ENCODE results near the gene HAGHL.
"Not testable (repeated sequence)": the region's sequence is repeated elsewhere in the genome, so short reads cannot be mapped to it uniquely, and the experiment has no call there.

HAGHL gene

GRCh38 chr16:767743-768235 lies 40.9 kb downstream of the HAGHL start:
- DNase-seq (ENCODE audit: low read depth in 2 of 2, low spot score in 1 of 2): no peak

GRCh38 chr16:768428-768827 lies 41.5 kb downstream of the HAGHL start:
- no peak for DNase-seq (ENCODE audit: low read depth in 2 of 2, low spot score in 1 of 2)

DNA sequence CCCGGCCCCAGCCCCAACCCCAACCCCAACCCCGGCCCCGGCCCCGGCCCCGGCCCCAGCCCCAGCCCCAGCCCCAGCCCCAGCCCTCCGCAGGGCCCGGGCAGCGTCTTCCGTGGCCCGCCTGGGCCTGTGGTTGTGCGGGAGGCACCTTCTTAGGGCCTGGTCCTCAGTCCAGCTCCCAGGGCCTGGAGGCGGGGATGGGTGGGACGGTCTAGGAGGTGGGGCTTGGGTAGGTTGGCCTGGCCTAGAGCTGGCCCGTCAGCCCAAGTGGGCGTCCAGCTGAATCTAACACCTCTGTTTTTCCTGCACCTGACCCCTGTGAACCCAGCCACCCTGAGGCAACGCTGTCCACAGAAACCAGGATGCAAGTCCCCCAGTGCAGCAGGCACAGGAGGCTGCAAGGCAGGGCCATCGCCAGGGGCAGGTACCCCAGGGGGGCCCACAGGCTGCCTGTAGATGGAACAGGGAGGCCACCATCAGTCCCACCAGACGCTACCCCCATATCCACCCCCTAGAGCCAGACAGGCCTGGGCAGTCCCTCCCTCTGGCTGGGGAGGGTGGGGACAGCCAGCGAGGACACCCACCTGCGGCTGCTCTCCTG lies 42.4 kb downstream of the HAGHL start:
- no peak for DNase-seq (ENCODE audit: low read depth in 2 of 2, low spot score in 1 of 2)

DNA sequence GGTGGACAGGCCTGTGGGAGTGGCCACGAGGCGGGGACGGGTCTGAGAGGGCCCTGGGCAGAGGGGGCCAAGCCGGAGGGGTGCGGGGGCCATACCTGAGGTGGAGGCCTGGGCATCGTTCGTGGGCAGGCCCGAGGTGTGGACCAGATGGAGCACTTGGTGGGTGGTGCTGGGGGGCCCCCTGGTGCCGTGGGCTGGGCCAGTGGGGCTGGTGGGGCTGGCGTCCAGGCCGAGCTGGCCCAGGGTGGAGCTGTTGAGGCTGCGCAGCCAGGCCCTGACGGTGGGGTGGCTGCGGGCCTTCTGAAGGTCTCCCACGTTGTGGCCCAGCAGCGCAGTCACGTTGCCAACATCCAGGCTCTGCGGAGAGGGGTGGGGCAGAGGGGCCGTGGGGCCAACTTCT lies 43.0 kb downstream of the HAGHL start:
- DNase-seq (ENCODE audit: low read depth in 2 of 2, low spot score in 1 of 2): no peak

GRCh38 chr16:770411-770810 lies 43.5 kb downstream of the HAGHL start:
- DNase-seq (ENCODE audit: low read depth in 2 of 2, low spot score in 1 of 2): no peak

DNA sequence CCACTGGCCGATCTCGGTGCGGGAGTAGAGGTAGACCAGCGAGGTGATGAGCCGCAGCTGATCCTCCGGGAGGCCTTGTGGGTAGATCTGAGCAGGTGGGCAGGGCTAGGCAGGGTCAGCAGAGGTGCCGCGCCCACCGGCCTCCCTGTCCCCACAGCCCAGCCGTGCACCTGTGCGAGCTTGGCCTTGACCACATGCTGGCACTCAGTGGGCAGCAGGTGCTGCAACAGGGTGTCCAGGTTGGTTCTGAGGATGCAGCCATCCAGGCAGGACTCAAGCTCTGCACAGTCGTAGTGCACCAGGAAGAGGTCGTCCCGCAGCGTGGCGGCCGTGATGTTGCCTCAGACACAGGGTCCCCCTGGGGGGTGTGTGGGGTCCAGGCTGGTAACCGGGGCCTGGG lies 46.1 kb downstream of the HAGHL start:
- DNase-seq (ENCODE audit: low read depth in 2 of 2, low spot score in 1 of 2): no peak

- DNase-seq (ENCODE audit: low read depth in 2 of 2, low spot score in 1 of 2): no peak
These were observed 47.4 kb downstream of the HAGHL start for GRCh38 chr16:774086-775001.

DNA sequence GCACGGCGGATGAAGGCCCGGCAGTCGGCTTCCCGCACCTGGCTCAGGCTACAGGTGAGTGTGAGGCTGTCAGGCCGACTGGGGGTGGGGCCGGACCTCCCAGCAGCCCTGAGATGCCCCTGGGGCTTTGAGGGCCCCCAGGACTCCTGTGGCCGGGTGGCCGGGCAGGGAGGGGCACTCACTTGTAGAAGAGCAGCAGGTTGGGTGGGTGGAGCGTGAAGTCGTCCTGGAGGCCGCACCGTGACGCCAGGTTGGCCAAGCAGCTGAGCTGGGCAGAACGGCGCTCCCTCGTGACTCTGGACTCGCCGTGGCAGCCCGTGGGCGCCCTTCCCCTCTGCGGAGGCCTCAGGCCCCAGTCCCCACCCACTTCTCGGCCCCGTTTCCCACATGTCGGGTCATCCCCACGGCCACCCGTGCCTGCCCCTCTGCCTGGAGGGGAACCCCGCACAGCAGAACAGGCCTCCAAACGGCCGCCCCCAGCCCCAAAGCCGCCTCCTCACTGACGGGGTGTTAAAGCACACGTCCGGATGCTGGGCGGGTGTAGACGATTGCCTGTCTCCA lies 48.4 kb downstream of the HAGHL start:
- DNase-seq (ENCODE audit: low read depth in 2 of 2, low spot score in 1 of 2): no peak

GRCh38 chr16:776298-776697 lies 49.4 kb downstream of the HAGHL start:
- not testable (repeated sequence) for DNase-seq (ENCODE audit: low read depth in 2 of 2, low spot score in 1 of 2)

GRCh38 chr16:776824-777223 lies 49.9 kb downstream of the HAGHL start:
- DNase-seq (ENCODE audit: low read depth in 2 of 2, low spot score in 1 of 2): no peak

- DNase-seq (ENCODE audit: low read depth in 2 of 2, low spot score in 1 of 2): no peak
These were observed 50.9 kb downstream of the HAGHL start for GRCh38 chr16:777826-778225.

GRCh38 chr16:778447-778846 lies 51.5 kb downstream of the HAGHL start:
- no peak for DNase-seq (ENCODE audit: low read depth in 2 of 2, low spot score in 1 of 2)

- no peak for DNase-seq (ENCODE audit: low read depth in 2 of 2, low spot score in 1 of 2)
These were observed 52.1 kb downstream of the HAGHL start for GRCh38 chr16:778909-779527.

All from stimulated activated CD8-positive, alpha-beta memory T cell treated with anti-CD3 and anti-CD28 coated beads, Interleukin-4, amount 100 ng/mL, for 1 hour (primary cell).